Limb (tissue), 2 donors: ENCODE results near the gene TMEM273.

Source experiments
- DNase-seq, 2 donors: peaks; one replicate each; pipeline ENCODE4 v3.0.0-alpha.2; 2016; ENCODE audit errors: extremely low spot score in 2 of 2

Gene TMEM273, protein sequence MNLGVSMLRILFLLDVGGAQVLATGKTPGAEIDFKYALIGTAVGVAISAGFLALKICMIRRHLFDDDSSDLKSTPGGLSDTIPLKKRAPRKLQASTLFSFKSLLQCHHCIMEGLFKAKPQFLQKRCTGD

DNA sequence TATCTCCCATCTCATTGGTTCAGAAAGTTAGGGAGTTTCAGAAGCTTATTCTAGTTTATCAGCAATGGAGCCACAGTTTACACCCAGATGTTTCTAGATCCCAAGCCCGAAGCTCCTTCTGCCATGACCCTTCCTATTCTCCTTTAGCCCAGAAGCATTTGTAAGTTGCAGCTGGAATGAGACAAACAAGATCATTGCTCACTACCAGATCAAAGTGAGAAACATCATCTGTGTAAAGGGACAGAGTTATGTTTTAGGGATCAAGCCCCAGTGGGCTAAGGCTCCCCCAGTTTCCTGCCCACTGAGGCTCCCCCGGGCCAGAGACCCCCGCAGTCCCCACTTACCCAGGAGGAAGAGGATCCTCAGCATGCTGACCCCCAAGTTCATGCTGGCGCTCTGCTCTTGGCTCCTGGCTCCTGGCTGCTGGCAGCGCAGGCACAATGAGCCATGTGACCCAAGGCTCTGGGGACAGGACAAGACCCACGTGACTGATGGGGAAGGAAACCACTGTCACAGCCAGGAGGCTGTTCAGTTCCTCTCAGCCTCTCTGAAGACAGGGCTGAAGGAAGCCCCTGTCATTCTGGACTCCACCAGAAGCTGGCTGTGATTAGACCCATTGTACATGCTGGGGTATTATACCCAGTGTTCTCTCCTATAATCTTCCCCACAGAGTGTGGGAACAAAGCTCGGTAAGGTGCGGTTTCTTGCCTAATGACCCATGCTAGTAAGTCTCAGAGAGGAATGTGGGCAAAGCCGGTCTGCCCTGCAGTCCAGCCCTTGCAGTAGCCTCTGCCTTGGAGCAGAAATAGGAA, at the start of gene TMEM273:
TSS of gene TMEM273 (minus strand) at position 442 of the 812 bp plus-strand sequence. CDS start at position 387, 55 bp downstream.
- no peak for DNase-seq

DNA sequence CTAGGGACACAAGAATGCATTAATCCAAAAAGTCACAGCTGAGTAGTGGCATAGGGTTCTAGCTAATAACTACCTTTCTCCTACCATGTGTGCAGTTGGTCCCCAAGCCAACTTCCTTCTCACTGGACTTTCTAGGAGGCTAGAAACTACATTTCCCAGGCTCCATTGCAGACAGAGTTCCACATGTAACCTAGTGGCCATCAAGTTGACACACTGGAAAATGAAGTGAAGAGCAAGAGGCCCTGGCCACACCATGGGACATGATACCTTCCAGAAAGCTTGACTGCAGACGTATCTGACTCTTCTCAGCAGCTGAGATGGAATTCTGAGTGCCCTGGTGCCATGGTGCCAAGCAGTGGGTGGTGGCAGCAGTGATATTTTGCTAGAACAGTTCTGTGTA, 49.8 kb upstream of the TMEM273 start:
- DNase-seq: no peak

DNA sequence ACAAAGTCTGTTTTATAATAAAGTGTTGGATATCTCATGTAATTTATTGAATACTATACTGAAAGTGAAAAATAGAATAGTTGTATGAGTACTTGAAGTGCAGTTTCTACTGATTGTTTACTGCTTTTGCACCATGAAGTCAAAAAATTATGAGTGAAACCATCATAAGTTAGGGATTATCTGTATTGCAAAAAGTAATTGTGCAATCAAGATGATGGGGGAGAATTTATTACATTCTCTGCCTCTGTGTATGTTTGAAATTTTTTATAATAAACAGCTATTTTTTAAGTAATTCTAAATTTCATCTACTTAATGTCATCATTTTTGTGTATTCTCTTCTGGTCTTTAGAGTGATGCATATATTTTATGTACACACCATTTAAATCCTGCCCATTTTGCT, 47.2 kb upstream of the TMEM273 start:
- no peak for DNase-seq

DNA sequence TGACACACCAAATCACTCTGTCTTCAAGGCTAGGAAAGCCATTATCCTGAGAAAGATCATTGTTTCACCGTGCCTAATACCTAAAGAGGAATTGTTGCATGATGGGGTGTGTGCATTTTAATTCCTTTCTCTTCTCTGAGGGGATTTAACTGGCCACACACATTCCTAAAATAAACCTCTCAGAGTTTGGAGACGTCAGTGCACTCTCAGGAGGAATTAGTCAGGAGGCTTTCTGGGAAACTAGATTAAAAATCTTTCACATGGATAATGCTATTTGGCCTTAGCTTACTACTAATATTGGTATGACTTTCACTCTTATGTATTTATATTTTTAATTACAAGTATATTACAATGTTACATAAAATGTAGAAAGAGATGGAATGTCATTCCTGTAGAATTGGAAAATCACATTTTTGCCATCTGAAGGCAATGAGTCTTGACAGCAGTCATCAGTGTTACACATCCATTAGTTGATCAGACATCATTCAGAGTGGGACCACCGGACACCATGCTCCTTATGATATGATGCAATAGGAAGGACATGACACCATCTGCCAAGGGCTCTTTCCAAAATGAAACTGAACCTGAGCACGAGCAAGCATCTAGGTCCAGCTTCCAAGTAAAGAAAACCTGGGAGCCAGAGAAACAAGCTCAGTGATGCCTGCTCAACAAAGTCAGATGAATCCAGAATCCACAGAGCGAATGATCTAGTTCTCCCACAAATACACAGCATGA, 43.1 kb upstream of the TMEM273 start:
- no peak for DNase-seq

DNA sequence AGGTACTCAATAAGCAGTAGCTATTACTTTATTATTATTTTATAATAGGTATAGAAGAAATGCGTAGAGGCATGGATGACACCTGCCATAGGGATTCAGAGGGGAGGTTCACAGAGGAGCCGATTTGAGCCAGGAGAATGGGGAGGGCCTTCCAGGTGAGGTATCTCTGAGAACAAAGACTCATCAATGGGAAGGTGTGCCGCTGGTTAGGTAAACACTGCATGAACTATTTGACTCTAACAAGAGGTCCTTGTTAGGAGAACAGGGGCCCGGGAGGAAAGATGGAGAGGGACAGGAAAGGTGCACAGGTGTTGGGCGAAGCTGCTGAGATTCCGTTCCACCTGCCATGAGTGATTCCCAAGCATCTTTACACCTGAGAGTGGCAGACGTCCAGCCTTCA, 41.8 kb upstream of the TMEM273 start:
- no peak for DNase-seq

DNA sequence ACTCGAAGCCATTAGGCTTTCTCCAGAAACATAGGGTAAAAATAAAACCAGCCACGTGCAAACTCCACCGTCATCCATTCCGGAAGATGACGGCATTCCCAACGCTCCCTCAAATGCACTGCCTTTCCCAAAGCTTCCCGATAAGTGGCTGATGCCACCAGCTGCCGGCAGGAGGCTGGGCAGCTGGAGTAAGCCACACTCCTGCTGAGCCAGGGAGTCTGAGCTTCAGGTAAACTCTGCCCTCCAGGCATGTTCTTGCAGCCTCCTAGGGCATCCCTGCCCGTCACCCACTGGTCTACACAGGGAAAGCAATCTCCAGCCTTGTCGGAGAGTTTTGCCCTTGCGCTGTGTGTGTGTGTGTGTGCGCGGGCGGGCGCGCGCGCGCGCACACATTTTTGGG, 40.5 kb upstream of the TMEM273 start:
- DNase-seq: no peak

DNA sequence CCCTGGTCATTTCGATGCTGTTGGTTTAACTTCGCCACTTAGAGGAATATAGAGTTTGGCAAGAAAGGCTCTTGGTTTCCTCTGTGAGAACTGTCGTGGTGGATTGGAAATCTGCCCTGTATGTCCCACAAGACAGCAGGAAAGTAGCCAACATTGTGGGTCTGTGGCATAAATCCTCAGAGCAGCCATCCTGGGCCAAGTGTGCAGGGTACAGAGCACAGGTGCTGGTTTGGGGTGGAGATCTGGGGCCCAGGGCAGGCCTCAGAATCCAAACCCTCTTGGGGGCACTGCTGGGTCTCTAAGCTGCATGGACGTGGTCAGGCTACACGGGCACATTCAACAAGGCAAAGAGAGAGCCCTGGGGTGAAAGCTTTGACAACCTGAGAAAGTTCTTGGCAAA, 39.2 kb upstream of the TMEM273 start:
- DNase-seq: no peak

DNA sequence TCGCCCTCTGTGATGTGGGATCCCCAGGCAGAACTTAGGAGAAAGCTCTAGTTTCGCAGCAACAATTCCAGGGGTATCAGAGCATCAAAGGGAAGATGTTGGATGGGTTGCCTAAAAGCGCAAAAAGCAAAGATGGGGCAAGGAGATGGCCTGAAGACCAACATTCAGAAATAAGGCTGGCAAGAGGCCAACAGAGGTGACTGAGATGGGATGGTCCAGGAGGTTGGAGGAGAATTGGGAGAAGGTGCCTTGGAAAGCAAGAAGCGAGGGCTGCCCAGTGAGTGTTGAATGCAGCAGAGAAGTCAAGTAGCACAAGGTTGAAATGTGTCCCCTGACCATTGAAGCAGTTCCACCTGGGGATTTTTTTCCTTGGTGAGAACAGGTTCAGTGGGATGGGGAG, 38.4 kb upstream of the TMEM273 start:
- DNase-seq: no peak

DNA sequence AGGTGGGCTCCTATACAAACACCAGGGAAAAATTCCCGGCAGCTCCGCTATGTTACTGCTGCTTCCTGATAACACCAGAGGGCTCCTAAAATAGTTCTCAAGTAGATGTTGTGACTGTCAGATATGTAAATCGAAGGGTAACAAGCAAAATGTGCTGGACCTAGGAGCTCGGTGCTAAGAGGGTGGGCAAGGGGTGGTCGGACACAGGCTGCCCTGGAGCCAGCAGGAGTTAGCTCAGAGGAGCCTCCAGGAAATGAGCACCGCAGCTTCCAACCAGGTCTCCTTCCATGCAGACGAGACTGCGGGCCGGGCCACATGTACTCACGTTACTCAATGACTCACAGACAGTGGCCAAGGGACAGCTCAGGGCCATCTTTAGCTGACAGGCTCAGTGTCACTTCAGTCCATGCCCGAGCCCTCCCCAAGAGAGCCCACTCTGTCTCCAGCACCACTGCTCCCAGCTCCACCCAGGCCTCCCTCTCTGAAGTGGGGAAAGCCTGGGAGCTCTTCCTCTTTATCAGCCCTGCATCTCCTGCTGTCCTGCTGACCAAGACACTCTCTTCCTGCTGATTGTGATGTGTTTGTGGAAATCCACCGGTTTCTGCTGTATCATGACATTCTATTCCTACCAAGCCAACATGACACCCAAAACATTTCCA, 37.2 kb upstream of the TMEM273 start:
- no peak for DNase-seq

DNA sequence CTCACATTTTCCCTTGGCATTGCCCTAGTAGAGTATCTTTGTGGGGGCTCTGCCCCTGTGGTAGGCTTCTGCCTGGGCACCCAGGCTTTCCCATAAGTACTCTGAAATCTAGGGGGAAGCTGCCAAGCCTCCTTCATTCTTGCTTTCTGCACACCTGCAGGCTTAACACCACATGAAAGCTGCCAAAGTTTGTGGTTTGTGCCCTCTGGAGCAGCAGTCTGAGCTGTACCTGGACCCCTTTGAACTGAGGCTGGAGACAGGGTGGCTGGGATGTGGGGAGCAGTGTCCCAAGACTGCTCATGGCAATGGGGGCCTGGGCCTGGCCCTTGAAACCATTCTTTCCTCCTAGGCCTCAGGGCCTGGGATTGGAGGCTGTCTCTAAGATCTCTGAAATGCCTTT, 35.0 kb upstream of the TMEM273 start:
- DNase-seq: no peak

DNA sequence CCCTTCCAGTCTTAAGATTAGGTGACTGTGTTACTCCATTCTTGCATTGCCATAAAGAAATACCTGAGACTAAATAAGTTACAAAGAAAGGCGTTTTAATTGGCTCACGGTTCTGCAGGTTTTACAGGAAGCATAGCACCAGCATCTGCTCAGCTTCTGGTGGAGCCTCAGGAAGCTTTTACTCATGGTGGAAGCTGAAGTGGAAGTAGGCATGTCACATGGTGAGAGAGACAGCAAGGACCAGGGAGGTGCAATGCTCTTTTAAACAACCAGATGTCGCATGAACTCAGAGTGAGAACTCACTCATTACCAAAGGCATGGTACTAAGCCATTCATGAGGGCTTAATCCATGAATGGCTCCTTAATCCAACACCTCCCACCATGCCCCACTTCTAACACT, 34.0 kb upstream of the TMEM273 start:
- no peak for DNase-seq

DNA sequence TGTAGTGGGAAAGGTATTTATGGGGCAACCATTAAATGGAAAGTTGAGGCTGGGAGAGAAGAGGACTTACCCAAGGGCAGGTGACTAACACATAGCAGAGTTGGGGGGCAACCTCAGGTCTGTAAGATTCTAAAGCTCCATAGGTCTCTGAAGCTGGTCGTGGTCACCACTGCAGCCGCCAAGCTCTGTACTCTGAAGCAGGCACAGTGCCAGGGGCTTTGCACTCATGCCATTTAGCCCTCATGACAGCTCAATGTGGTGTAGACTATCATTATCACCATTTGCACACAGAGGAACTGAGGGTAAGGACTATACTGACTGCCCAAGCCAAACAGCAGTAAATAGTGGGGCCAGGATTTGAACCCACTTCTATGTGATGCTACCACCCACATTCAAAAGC, 32.5 kb upstream of the TMEM273 start:
- no peak for DNase-seq

DNA sequence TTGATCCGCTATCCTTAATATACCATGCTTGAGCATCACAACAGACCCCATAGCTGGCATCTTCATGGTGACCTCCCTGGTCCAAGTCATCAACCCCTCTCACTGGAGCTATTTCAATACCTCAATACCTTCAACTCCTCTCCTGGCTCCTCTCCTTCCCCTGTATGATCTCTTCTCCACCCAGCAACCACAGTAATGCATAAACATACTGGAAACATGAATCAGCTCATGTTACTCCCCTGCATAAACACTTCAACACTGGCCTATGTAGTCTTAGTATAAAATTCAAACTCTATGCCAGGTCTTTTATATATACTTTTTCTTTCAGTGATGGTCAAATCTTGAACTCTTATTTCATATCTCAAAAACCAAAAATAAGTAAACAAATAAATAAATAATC, 31.8 kb upstream of the TMEM273 start:
- DNase-seq: no peak

DNA sequence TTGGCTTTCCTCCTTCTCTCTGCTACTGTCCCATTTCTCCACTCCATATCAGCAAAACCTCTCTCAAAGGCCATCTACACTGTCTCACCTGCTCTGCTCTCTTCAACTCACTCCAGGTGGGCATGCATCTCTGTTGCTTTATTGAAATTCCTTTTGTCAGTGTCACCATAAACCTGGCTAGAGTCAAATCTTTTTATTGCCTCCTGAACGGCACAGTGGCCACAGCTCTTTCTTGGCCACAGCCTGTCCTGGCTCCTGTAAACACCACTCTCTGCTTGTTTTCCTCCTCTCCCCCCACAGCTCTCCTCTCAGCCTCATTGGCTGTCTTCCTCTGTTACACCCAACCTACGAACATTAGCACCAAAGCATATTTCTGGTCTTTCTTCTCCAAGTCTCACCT, 31.1 kb upstream of the TMEM273 start:
- DNase-seq: no peak

DNA sequence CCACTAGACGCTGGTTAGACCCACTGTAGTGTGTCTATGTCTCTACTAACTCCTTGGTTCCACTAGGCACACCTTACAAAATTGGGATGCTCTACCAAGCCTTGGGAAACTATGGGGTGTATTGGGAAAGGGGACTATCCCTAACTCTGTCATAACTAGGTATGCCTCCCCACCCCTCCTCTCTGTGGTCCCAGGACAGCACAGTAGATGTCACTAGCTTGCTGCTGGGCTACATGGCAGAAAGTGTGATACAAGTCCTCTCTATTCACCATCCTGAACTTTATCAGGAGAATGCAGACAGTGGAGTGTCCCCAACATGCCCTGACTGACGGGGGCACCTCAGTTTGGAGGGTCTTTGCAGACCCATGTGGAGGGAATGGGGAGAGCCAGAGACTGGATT, 30.3 kb upstream of the TMEM273 start:
- no peak for DNase-seq

DNA sequence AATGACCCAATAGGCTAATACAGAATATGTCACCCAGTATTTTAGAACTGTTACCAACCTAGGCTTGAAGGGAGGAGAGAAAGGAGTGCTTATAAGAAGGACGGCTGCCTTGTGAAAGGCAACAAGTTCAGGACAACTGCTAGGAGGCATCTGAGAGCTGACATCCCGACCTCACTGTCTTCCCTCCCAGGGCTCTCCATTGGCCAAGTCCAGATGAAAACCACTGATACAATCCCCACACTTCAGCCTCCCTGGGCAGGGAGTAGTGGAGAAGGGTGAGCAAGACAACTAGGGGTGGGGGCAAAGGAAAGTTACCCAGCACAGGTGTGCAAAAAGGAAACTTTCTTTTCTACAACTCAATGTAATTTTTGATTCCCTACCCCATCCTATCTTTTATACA, 29.5 kb upstream of the TMEM273 start:
- no peak for DNase-seq

DNA sequence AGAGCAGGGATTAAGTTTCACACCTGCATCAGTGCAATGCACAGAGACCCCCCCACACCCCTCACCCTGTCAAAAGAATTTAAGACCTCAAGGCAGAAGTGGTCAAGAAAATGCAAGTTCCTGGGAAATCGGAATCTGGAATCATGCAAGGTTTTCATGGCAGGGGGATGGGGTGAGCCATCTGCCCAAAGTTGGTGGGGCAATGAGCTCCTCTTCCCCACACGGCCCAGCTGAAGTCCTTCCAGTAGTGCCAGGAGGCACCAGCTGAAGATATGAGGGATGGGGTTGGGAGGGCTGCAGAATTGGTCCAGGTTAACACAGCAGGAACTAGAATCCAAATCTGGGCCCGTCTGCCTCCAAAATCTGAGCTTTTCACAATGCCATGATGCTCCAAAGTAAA, 25.0 kb upstream of the TMEM273 start:
- DNase-seq: no peak

DNA sequence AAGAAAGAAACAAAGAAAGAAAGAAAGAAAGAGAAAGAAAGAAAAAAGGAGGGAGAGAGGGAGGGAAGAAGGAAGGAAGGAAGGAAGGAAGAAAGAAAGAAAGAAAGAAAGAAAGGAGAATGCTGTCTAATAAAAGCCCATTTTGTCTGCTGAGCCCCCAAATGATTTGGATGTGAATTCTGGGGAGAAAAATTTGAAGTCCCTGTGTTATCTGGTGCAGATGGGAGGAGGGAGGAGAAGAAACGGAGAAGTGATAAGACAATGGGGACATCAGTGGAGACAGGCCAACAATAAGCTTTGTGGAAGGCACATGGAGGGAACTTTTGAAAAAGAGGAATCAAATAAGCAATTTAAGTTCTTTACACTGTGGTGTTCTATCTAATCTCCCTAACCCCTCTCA, 24.6 kb upstream of the TMEM273 start:
- no peak for DNase-seq

DNA sequence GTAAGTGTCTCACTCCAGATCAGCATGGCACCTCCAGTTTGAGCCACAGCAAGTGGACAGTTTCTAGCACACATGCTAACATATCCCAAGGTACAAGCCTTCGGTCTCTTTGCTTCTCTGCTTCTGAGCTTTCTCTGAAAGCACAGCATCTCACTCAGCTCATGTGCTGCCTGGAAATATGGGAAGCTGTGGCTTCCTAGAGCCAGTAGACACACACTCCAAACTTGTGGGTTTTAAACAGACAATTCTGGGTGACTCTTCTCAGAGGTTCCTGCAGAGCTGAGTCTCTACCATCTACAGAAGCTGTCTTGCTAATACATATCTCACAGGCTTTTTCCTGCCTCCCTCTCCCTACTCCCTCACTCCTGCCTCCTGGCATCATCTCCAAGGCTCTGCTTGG, 23.9 kb upstream of the TMEM273 start:
- no peak for DNase-seq

DNA sequence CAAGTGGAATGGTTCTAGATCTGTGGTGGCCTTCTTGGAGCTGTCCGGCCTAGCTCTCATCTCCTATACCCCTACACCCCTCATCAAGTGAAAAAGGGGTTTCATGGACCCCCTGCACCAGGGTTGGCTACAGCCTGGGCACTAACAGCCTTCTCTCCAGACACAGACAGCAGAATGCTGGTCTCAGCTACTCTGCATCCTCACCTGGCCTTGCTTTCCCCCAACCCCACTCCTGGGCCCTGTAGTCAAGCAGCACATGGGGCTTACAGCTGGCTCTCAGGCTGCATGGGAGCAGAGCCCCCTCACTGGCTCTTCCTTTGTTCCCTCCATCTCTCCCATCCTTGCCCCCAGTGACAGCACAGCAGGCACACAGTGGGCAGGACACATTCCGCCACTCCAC, 20.8 kb upstream of the TMEM273 start:
- DNase-seq: no peak

DNA sequence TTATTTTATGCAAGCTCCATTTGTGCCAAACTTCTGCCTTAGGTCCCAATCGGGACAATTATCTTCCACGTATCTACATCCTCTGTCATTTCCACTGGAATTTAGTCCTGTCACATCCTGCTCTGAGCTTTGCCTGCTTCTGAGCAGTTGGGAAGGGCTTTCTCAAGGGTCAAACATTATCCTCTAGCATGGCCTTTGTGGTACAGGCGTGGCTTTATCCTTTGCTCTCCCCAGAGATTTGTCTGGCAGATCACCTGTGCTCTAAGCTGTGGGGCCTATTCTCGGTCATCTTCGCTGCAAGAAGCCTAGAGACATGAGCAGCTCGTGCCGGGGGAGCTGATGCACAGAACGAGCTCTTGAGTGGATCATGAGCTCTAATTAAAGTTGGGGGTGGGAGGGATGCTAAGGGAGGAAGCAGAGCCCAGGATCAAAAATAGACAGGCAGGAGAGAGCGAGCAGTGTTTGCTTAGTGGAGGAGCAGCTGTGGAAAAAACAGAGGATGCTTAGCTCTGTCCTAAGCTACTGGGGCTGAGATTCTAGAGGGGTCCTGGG, 19.8 kb upstream of the TMEM273 start:
- DNase-seq: no peak

DNA sequence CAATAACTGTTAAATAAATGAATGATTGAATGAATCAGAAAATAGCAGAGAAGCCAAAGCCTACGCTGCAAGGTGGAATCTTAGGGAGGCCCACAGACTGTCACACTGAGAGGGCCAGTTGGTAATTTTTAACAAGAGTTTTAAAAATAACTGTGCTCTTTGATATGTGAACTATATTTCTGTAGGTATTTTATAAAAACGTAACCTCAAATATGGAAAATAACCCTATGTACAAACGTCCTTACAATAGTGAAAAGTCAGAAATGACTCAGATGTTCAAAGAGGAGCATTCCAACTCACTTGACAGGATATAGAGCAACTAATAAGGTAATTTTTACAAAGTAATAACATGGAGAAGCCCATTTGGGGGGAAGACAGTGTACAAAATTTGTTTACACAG, 18.9 kb upstream of the TMEM273 start:
- DNase-seq: no peak
